Stimulated activated CD4-positive, alpha-beta T cell treated with anti-CD3 and anti-CD28 coated beads, TNF-alpha, amount 100 ng/mL, for 4 hours (primary cell): ENCODE results near the gene FOXN4.

Experiments
- DNase-seq, 3 experiments: peaks; one replicate each; pipeline ENCODE4 v3.0.0-alpha.2; 2020; ENCODE audit warnings: low read depth in 3 of 3

The FOXN4 gene

DNA sequence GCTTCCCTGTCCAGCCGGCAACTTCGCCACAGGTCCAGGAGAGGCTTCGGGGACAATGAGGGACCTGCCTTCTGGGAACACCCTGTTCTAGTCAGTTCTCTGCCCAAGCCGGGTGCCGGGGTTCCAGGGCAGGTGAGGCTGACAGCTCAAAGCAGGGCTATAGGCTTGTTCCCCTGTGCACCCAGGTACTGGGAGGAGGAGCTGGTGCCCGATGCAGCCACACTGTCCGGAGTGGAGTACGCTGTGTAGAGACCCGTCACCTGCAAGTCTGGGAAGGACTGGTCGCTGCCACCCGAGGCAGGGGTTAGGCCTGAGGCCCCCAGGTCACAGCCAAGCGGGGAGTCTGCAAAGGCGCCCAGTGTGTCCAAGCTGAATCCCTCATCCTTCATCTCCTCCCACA, 29.6 kb downstream of the FOXN4 start:
- no peak for DNase-seq

DNA sequence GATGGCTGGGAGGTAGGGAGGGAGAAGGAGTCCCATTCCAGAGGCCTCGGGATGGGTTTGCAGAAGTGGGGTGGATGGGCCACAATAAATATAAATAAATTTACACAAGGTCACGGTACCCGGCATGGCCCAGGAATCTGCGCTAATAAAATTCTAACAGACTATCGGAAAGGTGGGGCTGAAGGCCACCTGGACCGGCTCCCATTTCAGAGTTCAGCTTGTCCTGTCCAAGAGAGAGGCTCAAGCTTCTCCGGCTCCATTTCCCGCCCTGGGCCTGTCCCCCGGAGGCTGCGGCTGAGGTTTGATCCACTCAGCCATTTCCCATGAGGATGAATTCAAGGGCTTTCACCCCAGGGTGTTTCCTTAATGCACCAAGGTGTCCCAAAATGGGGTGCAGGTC, 30.2 kb downstream of the FOXN4 start:
- no peak for DNase-seq

DNA sequence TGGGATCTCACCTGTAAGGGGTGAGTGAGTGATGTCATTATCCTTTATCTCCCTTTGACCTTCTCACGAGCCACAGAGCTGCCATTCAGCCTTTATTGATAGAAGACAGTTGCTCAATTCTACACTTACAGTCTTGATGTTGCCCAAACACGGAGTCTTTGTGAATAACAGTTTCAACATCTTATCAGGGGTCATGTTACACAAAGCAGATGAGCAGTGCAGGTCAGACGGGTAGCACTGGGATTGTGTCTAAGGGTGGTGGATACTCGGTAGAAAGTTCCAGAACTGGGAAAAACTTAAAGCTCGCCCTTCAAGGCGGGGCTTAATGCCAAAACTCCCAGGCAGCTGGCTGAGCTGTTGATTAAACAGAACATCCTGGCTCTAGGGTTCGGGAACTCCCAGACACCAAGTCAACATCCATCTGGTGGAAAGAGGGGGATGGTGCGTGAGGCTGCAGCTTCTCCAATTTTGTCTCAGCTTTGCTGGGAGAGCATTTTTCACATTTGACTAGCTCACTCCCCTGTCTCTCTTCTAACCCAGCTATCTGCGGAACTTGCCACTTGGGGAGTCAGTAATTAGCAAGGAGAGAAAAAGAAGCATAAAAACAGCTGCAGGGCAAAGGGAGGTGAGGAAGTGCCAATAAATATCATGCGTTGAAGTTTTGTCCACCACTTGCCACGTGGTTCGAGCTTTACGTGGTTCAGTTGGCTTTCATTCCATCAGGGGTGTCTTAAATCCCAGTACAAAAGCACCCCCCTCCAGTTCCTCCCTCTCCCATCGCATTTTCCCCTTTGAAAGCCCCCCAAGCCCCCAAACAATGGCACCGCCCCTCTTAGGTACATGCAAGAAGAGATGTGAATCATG, 31.0 kb downstream of the FOXN4 start:
- no peak for DNase-seq

DNA sequence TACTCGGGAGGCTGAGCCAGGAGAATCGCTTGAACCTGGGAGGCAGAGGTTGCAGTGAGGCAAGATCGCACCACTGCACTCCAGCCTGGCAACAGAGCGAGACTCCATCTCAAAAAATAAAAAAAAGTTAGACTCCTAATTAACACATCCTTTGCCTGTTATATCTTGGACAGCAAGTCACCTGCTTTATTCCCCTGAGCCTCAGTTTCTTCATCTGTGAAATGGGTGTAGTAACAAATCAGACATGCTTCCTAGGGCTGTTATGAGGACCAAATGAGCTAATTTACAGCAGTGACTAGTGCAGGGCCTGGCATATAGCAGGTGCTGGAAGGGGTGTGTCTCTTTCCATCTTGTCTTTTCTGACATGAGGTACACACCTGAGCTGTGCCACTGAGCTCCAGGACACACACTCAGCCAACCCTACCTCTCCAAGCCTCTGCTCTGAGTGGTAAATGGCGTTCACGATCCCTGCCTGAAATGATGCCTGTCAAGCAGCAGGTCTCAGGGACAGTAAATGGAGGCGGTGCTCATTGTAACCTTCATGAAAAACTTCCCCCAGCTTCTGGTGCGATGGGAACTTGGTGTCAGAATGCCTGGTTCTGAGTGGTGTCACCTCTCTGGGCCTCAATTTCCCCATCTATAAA, 31.7 kb downstream of the FOXN4 start:
- no peak for DNase-seq

DNA sequence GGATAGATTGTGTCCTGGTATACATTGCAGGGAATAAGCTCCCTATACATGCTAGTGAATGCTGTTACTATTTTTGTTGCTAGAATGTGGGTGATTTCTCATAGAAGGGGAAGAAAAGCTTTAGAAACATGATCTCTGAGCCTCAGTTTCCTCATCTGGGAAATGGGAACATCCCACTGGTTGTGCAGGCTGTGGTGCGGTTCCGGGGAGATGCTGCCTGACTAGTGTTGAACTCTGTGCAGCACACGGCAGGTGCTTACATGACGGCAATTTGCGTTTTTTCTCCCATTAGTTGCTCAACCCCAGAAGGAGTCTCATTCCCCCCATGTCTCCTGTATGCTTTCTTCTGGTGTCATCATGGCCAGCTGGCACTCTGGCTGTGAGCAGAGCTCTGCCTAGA, 32.9 kb downstream of the FOXN4 start:
- DNase-seq, result no peak

DNA sequence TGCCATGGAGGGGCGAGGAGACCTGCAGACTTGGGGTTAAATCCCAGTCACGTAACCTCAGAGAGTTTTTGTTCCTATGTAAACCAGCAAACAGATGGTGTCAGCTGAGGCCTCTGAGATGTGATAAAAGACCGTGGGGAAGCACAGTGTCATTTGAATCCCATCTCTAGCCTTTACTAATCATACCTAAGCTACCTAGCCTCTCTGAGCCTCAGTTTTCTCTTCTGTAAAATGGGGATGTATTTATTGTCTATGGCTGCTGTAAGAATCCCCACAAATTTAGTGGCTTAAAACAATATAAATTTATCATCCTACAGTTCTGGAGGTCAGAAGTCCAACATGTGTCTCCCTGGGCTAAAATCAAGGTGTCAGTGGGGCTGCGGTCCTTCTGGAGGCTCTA, 33.9 kb downstream of the FOXN4 start:
- DNase-seq, result no peak

DNA sequence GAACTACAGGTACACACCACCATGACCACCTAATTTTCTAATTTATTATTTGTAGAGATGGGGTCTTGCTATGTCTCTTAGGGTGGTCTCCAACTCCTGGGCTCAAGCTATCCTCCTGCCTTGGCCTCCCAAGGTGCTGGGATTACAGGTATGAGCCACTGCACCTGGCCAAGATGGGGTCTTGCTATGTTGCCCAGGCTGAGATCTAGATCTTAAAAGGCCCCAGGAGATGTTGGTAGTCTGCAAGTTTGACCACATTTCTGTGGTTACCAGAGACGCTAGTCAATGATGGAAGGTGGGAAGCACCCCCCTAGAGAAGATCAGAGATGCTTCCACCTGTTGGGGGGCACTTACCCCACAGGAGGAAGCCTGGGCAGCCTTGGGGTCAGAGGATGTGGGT, 34.7 kb downstream of the FOXN4 start:
- no peak for DNase-seq

DNA sequence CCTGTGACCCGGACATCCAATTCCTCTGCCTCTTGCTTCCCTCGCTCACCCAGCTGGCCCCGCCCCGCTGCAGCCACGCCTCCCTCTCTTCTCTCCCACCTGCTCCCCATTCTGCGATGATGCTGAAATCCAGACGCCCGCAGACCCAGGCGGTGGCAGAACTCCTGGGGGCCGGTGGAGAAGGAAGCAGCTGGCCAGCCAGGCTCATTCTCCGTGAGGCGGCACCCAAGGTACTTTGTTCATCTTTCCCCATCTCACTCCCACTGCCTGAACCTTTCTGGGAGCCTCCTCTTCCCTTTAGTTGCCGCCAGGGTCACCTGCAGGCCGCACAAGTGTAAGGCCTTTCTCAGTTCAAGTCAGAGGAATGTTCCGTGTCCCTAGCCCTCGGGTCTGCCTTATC, 35.7 kb downstream of the FOXN4 start:
- no peak for DNase-seq

DNA sequence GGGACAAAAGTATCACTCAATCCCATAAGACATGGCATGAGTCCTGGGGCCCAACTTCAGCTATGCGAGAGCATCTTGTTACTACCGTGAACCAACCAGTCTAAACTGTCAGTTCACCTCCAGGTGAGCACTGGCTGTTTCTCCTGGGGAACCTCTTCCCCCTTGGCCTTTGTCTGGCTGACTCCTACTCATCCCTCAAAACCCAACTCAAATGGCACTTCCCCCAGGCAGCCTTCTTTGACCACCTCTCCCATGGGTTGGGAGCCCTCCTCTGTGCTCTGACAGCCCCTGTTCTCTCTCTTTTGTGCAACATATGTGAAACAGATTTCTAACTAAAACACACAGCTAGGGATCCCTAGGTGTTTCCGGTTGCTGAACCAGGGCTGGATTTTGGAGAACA, 37.7 kb downstream of the FOXN4 start:
- DNase-seq, result no peak

DNA sequence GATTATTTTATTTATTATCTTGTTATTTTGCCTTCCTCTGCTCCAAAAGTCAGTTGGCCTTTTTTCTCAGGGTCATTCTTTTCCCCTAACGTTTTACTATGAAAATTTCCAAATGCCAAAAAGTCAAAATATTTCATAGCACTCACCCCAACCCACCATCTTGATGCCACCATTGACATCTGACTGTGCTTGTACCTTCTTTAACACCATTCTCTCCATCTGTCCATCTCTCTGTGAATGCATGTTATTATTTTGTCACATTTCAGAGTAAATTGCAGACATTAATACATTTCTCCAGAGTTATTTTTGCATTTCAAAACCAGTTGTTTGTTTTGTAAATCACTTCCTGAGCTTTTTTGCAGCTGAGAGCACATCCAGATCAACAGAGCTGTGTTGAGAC, 38.6 kb downstream of the FOXN4 start:
- no peak for DNase-seq

DNA sequence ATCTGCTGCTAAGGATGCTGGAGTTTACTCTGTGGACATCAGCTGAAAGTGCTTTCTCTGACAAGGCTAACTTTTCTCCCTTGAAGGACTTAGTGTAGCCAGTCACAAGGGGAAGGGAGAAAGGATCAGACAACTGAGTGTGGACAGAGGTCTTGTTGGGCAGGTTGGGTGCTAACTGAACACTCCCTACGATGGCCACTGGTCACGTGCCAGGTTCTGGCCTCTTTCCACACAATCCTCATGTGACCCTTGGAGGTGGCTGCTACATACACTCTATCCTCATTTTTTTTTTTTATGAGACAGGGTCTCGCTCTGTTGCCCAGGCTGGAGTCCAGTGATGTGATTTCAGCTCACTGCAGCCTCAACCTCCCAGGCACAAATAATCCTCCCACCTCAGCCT, 39.7 kb downstream of the FOXN4 start:
- DNase-seq, result no peak

DNA sequence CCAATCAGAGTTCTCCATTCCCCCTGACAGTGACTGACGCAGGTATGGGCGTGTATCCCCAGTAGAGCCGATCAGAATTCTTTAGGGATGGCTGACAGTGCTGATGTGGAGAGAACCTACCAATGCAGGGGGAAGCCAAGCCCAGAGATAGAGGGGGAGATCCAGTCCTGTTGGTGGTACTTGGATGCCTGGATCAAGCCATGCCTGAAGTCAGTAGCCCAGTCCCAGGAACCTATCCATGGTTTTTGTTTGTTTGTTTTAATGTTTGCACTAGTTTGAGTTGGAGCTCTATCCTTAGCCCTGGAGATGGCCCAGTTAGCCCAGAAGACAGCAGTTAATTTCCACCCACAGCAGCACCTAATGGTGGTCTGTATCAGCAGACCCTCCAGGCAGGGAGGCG, 40.2 kb downstream of the FOXN4 start:
- no peak for DNase-seq

DNA sequence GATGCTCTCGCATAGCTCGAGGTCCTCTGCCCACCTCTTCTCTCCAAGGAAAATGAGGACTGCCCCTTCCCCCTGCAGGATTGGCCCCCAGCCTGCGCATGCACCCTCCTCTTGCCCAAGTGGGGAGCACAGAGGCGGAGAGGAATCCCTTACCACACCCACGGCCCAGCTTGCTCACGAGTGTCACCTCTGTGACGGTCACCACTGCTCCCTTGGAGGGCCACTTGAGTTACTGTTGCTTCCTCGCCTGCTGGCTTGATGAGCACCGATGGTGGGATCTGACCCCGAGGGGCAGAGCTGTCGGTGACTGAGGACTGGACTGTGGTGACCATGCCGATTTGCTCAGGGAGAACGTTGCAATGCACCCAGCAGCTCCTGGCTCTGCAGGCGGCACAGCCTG, 41.7 kb downstream of the FOXN4 start:
- DNase-seq, result no peak

DNA sequence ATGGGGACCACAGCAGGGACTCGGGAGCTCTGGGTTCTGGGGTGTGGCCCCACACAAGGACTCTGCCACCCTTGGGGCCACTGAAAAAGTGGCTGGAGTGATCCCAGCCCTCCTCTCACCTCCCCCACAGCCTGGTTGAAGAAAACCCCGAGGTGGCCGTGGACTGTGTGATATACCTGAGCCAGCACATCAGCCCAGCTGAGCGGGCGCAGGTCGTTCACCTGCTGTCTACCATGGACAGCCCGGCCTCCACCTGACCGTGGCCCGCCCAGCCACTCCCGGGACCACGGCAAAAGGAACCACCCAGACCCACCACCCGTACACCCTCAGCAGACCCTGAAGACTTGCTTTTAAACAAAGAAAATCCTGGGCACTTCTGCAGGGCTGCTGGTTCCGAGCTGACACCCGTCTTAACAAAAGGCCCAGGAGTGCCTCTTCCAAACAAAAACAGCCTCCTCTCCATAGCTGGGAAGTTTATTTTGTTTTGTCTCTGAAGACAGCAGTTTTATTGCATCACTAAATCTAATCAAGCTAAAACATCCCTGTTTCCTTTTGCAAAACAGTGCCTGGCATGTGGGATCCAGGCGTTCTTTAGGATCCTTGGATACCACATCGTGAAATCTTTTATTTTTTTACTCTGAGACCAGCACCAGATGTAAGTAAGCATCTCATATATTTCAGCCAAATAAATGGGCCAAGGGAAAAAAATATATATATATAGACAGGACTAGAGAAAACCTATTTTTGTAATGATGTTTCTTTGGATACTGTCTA, 42.8 kb downstream of the FOXN4 start:
- no peak for DNase-seq

DNA sequence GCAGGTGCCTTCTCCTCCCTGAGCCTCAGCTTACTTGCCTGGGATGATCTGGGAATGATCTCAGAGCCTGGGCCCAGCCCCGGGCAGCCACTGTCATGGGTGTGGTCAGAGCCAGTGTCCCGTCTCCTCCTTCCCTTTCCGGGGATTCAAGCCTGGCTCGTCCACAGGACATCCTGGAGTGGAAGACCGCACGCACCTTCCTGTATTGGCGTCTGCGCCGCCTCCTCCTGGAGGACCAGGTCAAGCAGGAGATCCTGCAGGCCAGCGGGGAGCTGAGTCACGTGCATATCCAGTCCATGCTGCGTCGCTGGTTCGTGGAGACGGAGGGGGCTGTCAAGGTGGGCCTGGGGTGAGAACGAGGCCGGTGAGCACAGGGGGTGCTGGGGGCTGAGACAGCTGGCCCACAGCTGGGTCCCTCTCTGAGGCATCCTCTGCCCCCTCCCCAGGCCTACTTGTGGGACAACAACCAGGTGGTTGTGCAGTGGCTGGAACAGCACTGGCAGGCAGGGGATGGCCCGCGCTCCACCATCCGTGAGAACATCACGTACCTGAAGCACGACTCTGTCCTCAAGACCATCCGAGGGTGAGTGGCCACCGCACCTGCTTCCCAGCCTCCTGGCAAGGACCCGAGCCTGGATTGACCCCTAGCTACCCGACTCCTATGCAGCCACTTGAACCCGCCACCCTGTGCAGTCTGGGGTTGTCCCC, 44.0 kb downstream of the FOXN4 start:
- DNase-seq, result no peak

DNA sequence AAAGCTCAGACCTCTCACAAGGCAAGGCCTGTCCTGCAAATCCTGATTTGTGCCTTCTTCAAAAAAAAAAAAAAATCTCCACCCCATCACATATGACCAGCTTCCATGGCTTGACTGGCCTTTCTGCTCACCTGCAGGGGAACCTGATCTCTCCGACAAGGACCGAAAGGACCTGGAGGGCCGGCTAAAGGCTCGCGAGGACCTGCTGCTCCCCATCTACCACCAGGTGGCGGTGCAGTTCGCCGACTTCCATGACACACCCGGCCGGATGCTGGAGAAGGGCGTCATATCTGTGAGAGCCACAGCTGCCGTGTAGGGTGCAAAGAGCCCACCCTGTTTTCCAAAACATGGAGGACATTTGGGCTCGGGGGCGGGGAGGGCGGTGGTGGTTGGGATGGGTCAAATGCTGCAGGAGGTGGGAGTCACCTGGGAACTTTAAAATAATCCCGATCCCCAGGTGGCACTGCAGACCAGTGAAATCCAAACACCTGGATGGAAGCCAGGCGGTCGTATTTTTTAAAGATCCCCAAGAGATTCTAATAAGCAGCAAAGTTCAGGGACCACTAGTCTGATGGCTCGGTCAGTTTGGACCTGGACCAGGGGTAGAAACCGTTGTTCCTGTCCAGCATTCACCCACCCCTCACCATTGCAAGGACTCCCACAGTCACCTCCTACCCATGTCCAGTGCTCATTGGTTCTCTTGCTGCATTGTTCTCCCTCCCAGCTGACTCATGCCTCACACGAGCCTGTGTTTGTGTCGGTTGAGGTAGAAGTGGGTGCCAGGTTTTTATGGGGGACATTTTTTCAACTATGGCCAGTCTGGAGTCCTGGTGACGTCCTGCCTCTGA, 44.8 kb downstream of the FOXN4 start:
- peak in 2 of 3 experiments; percentile 8 to 12 for DNase-seq

DNA sequence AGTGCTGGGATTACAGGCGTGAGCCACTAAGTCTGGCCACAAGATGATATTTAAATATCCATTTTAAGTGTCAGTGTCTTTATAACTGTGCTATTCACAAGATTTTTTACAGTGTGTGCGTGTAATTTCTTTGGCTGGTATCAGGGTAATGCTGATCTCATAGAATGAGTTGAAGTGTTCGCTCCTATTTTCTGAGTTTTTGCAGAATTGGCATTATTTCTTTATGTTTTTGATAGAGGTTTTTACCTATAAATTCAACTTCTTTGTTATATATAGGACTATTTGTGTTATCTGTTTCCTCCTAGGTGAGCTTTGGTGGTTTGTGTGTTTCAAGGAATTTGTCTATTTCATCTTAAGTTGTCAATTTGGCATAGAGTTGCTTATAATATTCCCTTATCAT, 45.6 kb downstream of the FOXN4 start:
- no peak for DNase-seq

DNA sequence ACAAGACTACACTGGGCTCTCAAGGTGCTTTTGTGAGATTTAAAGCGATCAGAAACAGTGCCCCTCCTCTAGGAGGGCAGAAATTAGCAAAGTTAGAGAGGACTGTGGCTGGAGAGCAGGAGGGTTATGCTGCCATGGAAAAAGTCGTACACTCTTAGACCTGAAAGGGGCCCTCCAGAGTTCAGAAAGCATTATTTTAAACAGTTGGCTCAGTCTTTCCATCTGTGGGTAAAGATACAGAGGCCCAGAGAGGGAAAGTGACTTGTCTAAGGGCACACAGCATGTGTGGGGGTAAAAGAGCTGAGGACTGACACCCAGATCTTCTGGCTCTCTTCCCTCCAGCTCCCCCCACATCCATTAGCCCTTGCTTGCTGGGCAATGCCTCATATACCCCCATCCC, 47.1 kb downstream of the FOXN4 start:
- no peak for DNase-seq

DNA sequence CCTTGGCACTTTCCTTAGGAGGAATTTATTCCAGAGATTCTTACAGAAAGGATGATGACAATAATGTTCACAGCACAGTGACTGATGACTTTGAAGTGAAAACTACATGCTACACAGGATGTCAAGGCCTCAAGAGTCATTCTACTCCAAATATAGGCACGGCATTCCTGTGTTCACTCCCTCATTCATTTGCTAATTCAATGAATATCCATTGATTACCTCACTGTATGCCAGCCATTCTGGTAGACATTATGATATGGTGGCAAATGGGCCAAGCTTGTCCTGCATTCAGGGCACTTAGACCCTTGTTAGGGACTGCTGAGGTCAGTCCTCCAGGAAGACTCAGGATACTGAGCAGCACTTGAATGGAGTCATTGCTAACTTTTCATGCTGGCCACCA, 48.0 kb downstream of the FOXN4 start:
- DNase-seq, result no peak

DNA sequence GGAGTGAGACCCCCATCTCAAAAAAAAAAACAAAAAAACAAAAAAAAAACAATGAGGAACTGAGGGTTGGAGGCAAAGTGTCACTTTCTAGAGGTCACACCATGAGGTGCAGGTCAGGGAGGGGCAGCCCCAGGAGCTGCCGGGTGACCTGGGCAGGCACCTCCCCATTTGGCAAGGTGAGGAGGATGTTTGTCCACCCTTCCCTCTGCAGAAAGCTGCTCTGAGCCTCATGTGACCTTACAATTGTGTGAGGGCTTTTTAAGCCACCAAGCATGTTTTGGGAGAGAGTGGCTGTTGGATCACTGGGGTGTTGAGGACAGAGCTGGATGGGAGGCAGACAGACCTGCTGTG, 49.6 kb downstream of the FOXN4 start:
- DNase-seq, result no peak
